Hypothalamus (tissue), 51 donors: ENCODE data around the gene GCNT4.

Experiments
- DNase-seq, 51 donors: peaks; one replicate each; lab custom pipeline; 2025; lab: John Stamatoyannopoulos, UW

Gene GCNT4

GRCh38 chr5:75018805-75019587 is 33.4 kb downstream of the GCNT4 start:
- DNase-seq = no peak

DNA sequence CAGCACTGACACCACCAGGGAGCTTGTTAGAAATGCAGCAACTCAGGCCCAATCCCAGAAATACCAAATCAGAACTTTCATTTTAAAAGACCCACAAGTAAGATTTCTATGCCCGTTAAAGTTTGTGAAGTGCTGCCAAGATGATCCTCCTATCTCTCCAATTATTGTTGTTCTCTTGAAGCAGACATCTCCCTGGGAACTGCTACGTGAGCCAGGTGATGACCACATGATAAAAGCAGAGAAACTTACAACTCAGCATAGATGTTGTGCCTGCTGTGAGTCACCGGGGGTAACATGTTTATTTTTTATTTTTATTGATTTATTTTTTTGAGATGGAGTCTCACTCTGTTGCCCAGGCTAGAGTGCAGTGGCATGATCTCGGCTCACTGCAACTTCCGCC is 34.4 kb downstream of the GCNT4 start:
- DNase-seq = no peak

DNA sequence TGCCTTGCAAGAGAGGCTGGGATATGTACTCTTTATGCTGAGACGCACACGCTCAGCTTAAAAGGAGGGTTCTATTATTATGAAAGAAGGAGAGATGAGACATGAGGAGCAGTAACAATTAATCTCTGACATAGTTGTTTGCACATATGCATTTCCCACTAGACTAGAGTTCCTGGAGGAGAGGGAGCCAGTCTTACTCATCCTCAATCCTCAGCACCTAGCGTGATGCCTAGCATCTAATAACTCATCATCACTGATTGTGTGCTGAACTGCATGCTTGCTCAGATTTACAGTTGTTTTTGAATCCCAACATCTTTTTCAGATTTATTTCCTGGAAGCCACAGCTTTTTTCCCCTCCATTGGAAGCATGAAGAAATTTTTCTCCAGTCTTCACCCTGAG is 35.5 kb downstream of the GCNT4 start:
- no peak for DNase-seq

- no peak for DNase-seq
Measured at GRCh38 chr5:75012748-75013147, 39.6 kb downstream of the GCNT4 start.

GRCh38 chr5:75010838-75011237 is 41.5 kb downstream of the GCNT4 start:
- no peak for DNase-seq

DNA sequence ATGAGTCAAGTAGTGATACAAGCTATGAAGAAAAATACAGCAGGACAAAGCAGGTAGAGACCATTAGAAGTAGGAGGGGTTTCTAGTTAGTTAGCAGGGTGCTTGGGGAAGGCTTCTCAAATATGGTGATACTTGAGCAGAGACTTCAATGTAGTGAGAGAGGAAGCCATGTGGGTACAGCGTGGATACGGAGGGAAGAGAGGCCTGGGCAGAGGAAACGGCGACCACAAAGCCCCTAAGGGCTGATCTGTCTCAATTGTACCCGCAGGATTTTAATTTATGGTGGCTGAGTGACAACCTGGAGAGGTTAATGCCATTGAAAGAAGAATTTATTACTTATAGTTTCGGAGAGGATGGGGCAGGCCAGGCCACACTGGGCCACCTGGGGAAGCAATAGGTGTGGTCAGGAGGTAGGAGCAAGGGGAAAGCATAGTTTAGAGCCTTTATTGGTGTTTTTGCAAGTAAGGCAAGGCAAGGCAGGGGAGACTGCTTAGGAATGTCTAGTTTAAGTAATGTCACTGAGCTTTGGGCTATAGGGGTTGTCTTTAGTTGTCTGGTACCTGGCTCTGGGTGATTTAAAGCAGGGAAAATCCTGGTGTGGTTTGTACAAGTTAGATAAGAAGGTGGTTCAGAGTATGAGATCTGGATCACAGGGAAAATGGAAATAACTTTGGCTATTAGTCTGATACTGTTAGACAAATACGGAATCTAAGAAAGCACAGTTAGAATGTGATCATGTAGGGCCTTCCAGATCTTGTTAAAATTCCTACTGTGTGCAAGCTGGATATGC is 42.6 kb downstream of the GCNT4 start:
- no peak for DNase-seq

GRCh38 chr5:75006865-75007822 is 45.2 kb downstream of the GCNT4 start:
- DNase-seq = no peak

DNA sequence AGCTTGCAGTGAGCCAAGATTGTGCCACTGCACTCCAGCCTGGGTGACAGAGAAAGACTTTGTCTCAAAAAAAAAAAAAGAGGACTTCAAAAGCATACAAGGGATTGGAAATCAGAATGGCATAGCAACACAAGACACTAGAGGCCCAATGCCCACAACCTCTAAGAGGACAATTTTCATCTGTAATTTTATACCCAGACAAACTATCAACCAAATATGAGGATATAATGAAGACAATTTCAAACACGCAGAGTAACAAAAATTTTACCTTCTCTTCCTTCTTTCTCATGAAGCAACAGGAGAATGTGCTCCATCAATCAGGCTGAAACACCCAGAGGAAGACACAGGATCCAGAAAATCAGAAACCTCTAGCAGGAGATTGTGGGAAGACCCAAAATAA is 46.8 kb downstream of the GCNT4 start:
- no peak for DNase-seq
